AG10803 (cell line): ENCODE measurements around the gene SMYD3.
A peak's percentile ranks its signal among the peaks of the same experiment; 100 is the strongest.
"Not testable (repeated sequence)": the region's sequence is repeated elsewhere in the genome, so short reads cannot be mapped to it uniquely, and the experiment has no call there.

Experiments used
- DNase-seq: peaks from one replicate; pipeline ENCODE4 v3.0.0; 2010; ENCODE audit warnings: low read depth
- H3K4me3 ChIP-seq: 2 replicates; pipeline ENCODE4 v1.5.1; 2011; ENCODE audit warnings: mild to moderate bottlenecking, low read length, control low read depth
- TF ChIP-seq, protein P1 (sequence below): conservative IDR thresholded peaks from 2 replicates; pipeline ENCODE4 v1.5.1; 2011; ENCODE audit warnings: mild to moderate bottlenecking, low read length, control low read depth, inconsistent platforms

SMYD3 gene

DNA sequence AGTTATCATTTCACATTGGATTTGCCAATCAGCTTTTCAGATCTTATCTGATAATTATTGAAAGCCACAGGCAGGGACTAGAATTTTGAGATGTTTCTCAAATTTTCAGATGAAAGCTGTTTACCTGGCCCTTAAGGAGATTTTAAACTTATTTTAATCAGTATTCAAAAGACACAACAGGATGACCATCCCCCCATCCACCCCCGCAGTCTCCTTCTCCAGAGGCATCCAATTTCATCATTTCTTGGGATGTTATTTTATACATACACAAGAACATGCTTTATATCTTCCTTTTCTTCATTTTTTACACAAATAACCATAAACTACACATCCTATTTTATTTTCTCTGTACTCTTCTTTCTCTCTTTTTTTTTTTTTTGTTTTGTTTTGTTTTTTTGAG lies 470.9 kb downstream of the SMYD3 start:
- no peak overlapping the region for H3K4me3 ChIP-seq
- TF ChIP-seq, protein P1, sequence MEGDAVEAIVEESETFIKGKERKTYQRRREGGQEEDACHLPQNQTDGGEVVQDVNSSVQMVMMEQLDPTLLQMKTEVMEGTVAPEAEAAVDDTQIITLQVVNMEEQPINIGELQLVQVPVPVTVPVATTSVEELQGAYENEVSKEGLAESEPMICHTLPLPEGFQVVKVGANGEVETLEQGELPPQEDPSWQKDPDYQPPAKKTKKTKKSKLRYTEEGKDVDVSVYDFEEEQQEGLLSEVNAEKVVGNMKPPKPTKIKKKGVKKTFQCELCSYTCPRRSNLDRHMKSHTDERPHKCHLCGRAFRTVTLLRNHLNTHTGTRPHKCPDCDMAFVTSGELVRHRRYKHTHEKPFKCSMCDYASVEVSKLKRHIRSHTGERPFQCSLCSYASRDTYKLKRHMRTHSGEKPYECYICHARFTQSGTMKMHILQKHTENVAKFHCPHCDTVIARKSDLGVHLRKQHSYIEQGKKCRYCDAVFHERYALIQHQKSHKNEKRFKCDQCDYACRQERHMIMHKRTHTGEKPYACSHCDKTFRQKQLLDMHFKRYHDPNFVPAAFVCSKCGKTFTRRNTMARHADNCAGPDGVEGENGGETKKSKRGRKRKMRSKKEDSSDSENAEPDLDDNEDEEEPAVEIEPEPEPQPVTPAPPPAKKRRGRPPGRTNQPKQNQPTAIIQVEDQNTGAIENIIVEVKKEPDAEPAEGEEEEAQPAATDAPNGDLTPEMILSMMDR = no peak
- DNase-seq = no peak

DNA sequence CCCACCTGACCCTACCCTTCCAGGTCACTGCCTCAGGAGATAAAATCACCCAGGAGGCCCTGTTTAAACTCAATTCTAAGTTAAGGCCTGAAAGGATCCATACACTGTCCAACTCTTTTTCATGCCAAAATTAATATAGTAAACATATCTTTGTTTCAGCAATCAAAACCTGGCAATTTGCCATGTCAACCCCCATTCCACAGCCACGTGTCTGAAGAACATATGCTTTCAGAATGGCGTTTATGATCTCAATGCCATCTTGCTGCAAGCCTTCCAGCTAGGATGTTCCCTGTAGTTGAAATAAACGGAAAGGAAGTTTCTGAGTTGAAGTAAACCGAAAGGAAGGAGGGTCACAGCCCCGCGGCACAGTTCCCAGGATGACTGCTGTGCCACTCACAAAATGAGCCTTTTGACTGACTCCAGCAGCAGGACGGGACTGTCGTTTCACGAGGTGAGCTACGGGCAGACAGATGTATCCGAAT lies 472.0 kb downstream of the SMYD3 start:
- DNase-seq = peak; percentile 16
- H3K4me3 ChIP-seq = peak overlapping the region; percentile 48
- TF ChIP-seq, protein P1 = no peak

DNA sequence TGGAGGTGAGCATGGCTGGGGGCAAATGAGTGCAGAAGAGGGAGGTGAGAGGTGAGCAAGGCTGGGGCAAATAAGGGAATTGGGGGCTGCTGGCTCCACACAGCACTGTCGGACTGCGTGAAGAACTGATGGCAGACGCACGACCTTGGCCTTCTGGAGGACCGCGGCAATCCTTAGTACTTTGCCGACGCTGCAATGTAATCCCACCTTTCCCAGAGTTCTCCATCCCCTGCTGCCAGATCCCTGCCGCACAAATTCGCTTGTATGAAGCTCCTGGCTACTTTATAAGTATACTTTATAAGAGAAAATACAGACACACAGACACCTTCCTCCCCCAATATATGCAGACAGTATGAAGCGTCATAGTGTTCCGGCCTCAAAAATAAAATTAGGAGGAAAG lies 472.4 kb downstream of the SMYD3 start:
- TF ChIP-seq, protein P1 = no peak
- H3K4me3 ChIP-seq = no peak overlapping the region
- DNase-seq = no peak

DNA sequence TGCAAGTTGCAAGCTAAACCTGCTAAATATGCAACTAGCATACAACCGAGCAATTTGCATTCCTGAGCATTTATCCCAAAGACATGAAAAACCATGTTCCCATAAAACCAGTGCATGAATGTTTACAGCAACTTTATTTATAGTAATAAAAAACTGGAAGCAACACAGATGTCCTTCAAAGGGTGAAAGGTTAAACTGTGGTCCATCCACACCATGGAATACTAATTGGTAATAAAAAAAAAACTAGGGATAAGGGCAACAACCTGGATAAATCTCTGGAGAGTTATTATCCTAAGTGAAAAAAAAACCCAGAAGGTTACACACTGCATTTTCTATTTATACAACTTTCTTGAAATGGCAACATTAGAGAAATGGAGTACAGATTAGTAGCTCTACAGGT lies 474.1 kb downstream of the SMYD3 start:
- H3K4me3 ChIP-seq = no peak overlapping the region
- TF ChIP-seq, protein P1 = no peak
- no peak for DNase-seq

DNA sequence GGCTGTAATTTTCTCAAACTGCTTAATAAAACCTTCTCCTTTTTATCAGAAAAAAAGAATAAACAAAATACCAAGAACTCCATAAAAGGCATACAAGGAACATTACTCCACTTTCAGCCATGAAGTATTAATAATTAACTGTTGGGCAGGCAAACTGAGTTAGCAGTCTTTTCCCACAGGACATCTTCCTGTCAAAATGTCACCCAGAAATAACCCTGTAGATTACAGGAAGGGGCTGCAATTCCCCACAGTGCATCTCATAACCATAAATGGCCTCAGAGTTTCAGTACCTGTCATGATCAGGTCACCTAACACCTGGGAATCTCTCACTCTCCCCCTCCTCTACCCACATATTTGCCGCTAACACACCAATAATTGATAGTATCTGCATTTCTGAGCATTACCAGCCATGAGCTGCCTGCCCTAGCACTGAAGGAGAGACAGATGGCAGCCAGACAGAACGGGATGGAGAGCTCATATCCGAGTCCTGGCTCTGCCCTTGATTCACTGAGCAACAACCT lies 475.0 kb downstream of the SMYD3 start:
- H3K4me3 ChIP-seq = no peak overlapping the region
- DNase-seq = no peak
- TF ChIP-seq, protein P1 = no peak

DNA sequence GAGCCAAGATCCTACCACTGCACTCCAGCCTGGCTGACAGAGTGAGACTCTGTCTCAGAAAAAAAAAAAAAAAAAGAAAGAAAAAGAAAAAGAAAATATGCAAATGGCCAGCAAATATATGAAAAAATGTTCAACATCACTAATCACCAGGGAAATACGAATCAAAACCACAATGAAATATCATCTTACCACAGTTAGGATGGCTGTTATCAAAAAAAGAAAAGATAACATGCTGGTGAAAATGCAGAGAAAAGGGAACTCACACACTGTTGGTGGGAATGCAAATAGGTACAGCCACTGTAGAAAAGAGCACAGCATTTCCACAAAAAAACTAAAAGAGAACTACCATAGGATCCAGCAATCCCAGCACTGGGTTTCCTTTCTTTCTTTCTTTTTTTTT lies 477.5 kb downstream of the SMYD3 start:
- no peak overlapping the region for H3K4me3 ChIP-seq
- TF ChIP-seq, protein P1 = no peak

DNA sequence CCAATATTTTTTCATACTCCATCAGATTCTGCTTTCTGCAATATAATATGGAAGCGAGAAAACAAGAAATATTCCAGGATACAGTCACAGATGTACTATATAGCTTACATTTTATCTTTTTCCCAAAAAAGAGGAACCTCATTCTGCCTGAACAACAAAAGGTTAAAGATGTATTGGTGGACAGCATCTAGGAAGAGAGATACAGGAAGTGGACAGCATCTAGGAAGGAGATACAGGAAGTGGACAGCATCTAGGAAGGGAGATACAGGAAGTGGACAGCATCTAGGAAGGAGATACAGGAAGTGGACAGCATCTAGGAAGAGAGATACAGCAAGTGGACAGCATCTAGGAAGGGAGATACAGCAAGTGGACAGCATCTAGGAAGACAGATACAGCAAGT lies 483.0 kb downstream of the SMYD3 start:
- not testable (repeated sequence) for H3K4me3 ChIP-seq, DNase-seq

More for the DNA sequence above, 477.5 kb downstream of the SMYD3 start:
- no peak for DNase-seq
